Measurements from ENCODE around the gene SPTLC1.
A peak's percentile ranks its signal among the peaks of the same experiment; 100 is the strongest.
"Not testable (repeated sequence)": the region's sequence is repeated elsewhere in the genome, so short reads cannot be mapped to it uniquely, and the experiment has no call there.

Gene SPTLC1

GRCh38 chr9:92140074-92140753, 25.0 kb upstream of the SPTLC1 start:
- peak; percentile 56 to 86 for DNase-seq

- peak; percentile 17 to 46 for DNase-seq
Measured at GRCh38 chr9:92138960-92139540, 23.8 kb upstream of the SPTLC1 start.

DNA sequence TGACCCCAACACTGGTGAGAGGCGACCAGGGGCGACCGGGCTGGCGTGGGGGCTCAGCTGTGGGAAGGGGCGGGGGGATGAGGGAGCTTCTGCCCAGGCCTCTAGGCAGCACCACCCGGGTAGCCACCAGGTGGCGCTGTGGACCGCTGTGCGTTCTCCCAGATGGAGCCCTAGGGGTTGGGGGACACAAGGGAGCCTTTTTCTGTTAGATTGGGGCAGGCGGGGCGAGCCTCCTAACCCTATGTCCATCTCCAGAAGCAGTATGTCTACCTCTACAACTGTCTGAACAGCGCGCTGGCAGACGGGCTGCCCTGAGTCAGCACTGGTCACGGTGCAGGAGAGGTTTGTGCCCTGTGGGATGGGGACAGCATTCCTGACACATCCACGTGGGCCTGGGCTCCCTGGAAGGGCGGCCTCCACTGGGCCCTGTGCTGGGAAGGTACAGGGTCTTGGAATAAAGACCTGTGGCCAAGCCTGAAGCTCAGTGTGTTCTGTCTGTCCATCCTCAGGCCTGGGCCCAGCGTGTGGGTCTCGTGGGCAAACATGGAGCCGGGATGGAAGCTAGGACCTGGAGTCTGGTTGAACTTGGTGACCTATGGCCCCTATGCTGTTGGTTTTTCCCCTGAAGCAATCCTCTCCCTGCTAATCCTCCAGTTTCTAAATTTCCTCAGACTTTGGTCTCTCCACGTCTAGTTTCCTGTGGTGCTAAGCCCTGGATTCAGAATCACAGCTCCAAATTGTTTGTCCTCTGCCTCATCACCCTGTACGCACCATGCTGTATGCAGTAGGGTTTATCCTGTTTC, 23.1 kb upstream of the SPTLC1 start:
- peak; percentile 33 to 84 for DNase-seq

- DNase-seq, result no peak
Measured at GRCh38 chr9:92136184-92136858, 21.1 kb upstream of the SPTLC1 start.

DNA sequence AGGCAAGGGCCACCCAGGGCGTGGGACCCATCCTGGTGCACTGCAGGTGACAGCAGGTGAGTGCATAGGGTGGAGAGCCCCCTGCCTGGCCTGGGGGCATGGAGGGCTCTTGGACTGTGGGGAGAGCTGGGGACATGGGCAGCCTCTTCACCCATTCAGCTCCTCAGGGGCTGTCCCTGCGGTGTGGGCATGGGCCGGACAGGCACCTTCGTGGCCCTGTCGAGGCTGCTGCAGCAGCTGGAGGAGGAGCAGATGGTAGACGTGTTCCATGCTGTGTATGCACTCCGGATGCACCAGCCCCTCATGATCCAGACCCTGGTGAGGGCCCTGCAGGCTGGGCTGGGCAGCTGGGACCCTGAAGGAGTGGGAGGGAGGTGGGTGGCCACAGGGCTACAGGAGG, 20.4 kb upstream of the SPTLC1 start:
- DNase-seq, result no peak

- peak; percentile 62 to 89 for DNase-seq
Measured at GRCh38 chr9:92133949-92134604, 18.9 kb upstream of the SPTLC1 start.

- not testable (repeated sequence) for DNase-seq
Measured at GRCh38 chr9:92132913-92133312, 17.7 kb upstream of the SPTLC1 start.

GRCh38 chr9:92132501-92132900, 17.3 kb upstream of the SPTLC1 start:
- no peak for DNase-seq

- DNase-seq, result no peak
Measured at GRCh38 chr9:92122800-92123199, 7.6 kb upstream of the SPTLC1 start.

- no peak for DNase-seq
Measured at GRCh38 chr9:92122061-92122460, 6.8 kb upstream of the SPTLC1 start.

- no peak for DNase-seq
Measured at GRCh38 chr9:92121265-92121664, 6.1 kb upstream of the SPTLC1 start.

- DNase-seq, result no peak
Measured at GRCh38 chr9:92120138-92120537, 4.9 kb upstream of the SPTLC1 start.

- DNase-seq, result peak; percentile 83 to 97
Measured at GRCh38 chr9:92119586-92119985, 4.4 kb upstream of the SPTLC1 start.

- DNase-seq, result no peak
Measured at GRCh38 chr9:92108122-92108521, 7.1 kb downstream of the SPTLC1 start.

DNA sequence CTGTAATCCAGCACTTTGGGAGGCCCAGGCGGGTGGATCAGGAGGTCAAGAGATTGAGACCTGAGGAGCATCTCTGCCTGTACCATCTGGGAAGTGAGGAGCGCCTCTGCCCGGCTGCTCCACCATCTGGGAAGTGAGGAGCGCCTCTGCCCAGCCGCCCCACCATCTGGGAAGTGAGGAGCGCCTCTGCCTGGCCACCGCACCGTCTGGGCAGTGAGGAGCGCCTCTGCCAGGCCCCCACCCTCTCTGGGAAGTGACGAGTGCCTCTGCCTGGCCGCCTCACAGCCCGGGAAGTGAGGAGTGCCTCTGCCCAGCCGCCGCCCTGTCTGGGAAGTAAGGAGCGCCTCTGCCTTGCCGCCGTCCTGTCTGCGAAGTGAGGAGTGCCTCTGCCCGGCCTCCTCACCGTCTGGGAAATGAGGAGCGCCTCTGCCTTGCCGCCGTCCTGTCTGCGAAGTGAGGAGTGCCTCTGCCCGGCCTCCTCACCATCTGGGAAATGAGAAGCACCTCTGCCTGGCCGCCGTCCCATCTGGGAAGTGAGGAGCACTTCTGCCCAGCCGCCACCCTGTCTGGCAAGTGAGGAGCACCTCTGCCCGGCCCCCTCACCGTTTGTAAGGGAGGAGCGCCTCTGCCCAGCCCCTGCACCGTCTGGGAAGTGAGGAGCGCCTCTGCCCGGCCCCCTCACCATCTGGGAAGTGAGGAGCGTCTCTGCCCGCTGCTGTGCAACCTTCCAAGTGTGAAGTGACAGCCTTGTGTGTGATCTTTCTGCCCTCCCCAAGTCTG, 9.6 kb downstream of the SPTLC1 start:
- not testable (repeated sequence) for DNase-seq

DNA sequence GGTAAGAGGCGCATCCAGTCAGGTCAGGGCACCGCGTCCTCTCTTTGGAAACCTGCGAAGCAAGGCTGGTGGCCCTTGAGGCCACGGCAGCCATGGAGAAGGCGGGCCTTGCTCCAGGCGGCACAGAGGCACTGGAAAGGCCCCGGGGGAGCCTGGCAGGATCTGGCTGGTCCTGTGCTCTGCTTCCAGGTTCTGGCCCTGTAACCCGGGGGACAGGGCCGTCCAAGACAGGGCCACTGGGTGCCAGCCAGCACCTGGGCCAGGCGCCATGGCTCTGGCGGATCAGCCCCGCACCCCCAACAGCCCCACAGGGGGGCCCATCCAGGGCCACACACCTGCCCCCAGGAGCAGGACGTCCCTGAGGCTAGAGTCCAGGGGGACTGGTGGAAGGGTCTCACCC, 11.6 kb downstream of the SPTLC1 start:
- not testable (repeated sequence) for DNase-seq

GRCh38 chr9:92100237-92100911, 14.8 kb downstream of the SPTLC1 start:
- no peak for DNase-seq

GRCh38 chr9:92098638-92099037, 16.6 kb downstream of the SPTLC1 start:
- DNase-seq, result no peak

GRCh38 chr9:92097997-92098482, 17.2 kb downstream of the SPTLC1 start:
- DNase-seq, result peak; percentile 30 to 47

DNA sequence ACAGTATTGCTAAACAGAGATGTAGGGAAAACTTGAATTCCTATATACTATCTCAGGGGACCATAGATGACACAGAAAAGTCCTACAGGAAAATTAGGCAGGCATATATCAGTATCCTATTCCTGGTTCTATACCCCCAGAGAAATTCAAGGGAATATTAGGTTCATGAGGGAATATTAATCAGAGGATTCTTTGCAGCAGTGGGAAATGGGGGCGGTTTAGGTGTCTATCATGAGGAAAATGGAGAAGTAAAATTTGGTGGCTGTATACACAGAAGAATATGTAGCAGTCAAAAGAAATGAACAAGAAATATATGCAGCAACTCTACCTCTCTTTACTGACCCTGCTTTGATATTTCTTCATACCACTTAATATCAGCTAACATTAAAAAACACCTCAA, 20.0 kb downstream of the SPTLC1 start:
- no peak for DNase-seq

DNA sequence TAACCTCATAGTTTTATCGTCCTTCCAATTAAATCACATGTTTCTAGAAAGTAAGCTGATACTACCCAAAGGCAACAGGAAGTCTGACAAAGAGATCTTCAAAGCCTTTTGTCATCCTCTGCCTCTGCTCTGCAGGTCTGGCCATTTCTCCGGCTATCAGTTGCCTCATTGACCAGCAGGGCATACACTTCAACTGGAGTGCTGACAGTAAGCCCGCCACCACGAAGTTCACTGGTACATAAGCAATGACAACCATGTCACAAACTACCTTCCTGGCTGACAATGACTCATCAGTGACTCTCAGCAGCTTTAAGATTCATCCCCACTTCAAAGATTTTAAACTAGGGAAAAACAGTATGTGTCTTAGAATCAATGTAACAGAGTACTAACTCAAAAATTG, 20.6 kb downstream of the SPTLC1 start:
- DNase-seq, result peak in 1 of 2 donors; percentile 36
